Measurements from ENCODE around the gene GIMD1. TPM values are rescaled to one million over a fixed set of nuclear protein-coding genes. Genes with fewer than 3 reads are reported as not detected.
A peak's percentile ranks its signal among the peaks of the same experiment; 100 is the strongest.

The GIMD1 gene
- total RNA-seq, 1 experiment from 2014 or later: not detected

- BruUV-seq (replicated peaks): no TSS peak
Measured at GRCh38 chr4:106338671-106339070, 29.9 kb downstream of the GIMD1 start.

GRCh38 chr4:106337916-106338315 lies 30.7 kb downstream of the GIMD1 start:
- no peak overlapping the region for H3K4me2 ChIP-seq
- TF ChIP-seq CTCF (conservative IDR thresholded peaks at IDR 0.05) (no peak), EZH2 (IDR thresholded peaks at IDR 0.05; ENCODE audit: low read depth) (no peak)
- TSS peak; percentile 21 for BruUV-seq (replicated peaks)

More at GRCh38 chr4:106338671-106339070, 29.9 kb downstream of the GIMD1 start:
- H3K27ac ChIP-seq: no peak overlapping the region
- H3K4me3 ChIP-seq: no peak overlapping the region
- DNase-seq: no peak
- intact Hi-C loops (cut with micrococcal nuclease; ENCODE audit: unreplicated experiment): no loop called here
- CTCF ChIA-PET: no interaction called here
- H2AFZ ChIP-seq: no peak overlapping the region
- H3K4me1 ChIP-seq (replicated peaks; ENCODE audit: insufficient read depth): no peaks in the 10 kb centered on the region
- 0 out of 2 replicates have a peak, but pooled peaks cover 2% of the 10 kb centered on the region for H4K20me1 ChIP-seq (ENCODE audit: insufficient read depth)
- no peaks in the 10 kb centered on the region for H3K27me3 ChIP-seq (ENCODE audit: insufficient read depth, low read depth)
- POLR2A ChIA-PET (ENCODE audit: unreplicated experiment): no interaction called here
- H3K36me3 ChIP-seq (ENCODE audit: low read depth): peaks cover 7% of the 10 kb centered on the region; the same call in 1 of the 2 replicates
- no peak overlapping the region for H3K4me2 ChIP-seq
- TF ChIP-seq CTCF (conservative IDR thresholded peaks at IDR 0.05) (no peak), EZH2 (IDR thresholded peaks at IDR 0.05; ENCODE audit: low read depth) (no peak)
- no peaks in the 10 kb centered on the region for H3K9me3 ChIP-seq (ENCODE audit: insufficient read depth, low read depth)
- no peaks in the 10 kb centered on the region for H3K9me2 ChIP-seq (ENCODE audit: insufficient read depth)
- H3K79me2 ChIP-seq (ENCODE audit: low read depth): 0 out of 2 replicates have a peak, but pooled peaks cover 6% of the 10 kb centered on the region
- no peaks in the 10 kb centered on the region for H3F3A ChIP-seq (ENCODE audit: insufficient read depth, low read depth)

DNA sequence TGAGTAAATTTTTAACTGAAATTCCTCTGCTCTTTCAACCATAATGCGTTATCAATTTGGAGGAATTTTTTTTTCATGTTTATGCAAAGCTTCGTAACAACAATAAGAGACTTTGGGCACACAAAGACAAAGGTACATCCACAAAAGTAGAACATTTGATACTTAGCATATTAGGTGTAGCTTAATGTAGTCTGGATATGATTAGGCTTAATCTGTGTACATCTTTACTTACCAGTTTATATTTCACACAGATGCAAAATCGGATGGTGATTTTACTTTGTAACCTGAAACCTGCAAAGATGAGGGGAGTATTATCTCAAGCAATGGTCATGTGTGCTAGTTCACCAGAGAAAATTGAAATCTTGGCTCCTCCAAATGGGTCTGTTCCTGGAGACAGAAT lies 32.0 kb downstream of the GIMD1 start:
- no peaks in the 10 kb centered on the region for H3F3A ChIP-seq (ENCODE audit: insufficient read depth, low read depth)
- DNase-seq: no peak
- no peaks in the 10 kb centered on the region for H3K9me2 ChIP-seq (ENCODE audit: insufficient read depth)
- ChIA-PET POLR2A (ENCODE audit: unreplicated experiment) (no interaction called here), CTCF (interaction anchor here (0.6 kb wide), 1 partner anchor 144 kb away, joined by 3 read pairs; no protein-coding TSS in a partner anchor)
- H4K20me1 ChIP-seq (ENCODE audit: insufficient read depth): 0 out of 2 replicates have a peak, but pooled peaks cover 2% of the 10 kb centered on the region
- H3K27me3 ChIP-seq (ENCODE audit: insufficient read depth, low read depth): no peaks in the 10 kb centered on the region
- H3K4me1 ChIP-seq (replicated peaks; ENCODE audit: insufficient read depth): no peaks in the 10 kb centered on the region
- intact Hi-C loops (cut with micrococcal nuclease; ENCODE audit: unreplicated experiment): no loop called here
- H3K4me2 ChIP-seq: no peak overlapping the region
- H3K27ac ChIP-seq: no peak overlapping the region
- no peak overlapping the region for H3K4me3 ChIP-seq
- peaks cover 11% of the 10 kb centered on the region for H3K36me3 ChIP-seq (ENCODE audit: low read depth)
- no peaks in the 10 kb centered on the region for H3K9me3 ChIP-seq (ENCODE audit: insufficient read depth, low read depth)
- no TSS peak for BruUV-seq (replicated peaks)
- H2AFZ ChIP-seq: no peak overlapping the region
- no peaks in the 10 kb centered on the region for H3K79me2 ChIP-seq (ENCODE audit: low read depth)
- TF ChIP-seq CTCF (conservative IDR thresholded peaks at IDR 0.05) (no peak), EZH2 (IDR thresholded peaks at IDR 0.05; ENCODE audit: low read depth) (no peak)

More at GRCh38 chr4:106337916-106338315, 30.7 kb downstream of the GIMD1 start:
- Histone ChIP-seq H4K20me1 (ENCODE audit: insufficient read depth) (0 out of 2 replicates have a peak, but pooled peaks cover 2% of the 10 kb centered on the region), H3K27me3 (ENCODE audit: insufficient read depth, low read depth) (no peaks in the 10 kb centered on the region), H2AFZ (no peak overlapping the region), H3F3A (ENCODE audit: insufficient read depth, low read depth) (no peaks in the 10 kb centered on the region), H3K4me3 (no peak overlapping the region), H3K79me2 (ENCODE audit: low read depth) (0 out of 2 replicates have a peak, but pooled peaks cover 6% of the 10 kb centered on the region), H3K9me3 (ENCODE audit: insufficient read depth, low read depth) (no peaks in the 10 kb centered on the region), H3K36me3 (ENCODE audit: low read depth) (peaks cover 11% of the 10 kb centered on the region; the same call in 1 of the 2 replicates), H3K4me1 (replicated peaks; ENCODE audit: insufficient read depth) (no peaks in the 10 kb centered on the region), H3K27ac (no peak overlapping the region), H3K9me2 (ENCODE audit: insufficient read depth) (no peaks in the 10 kb centered on the region)
- no peak for DNase-seq
- ChIA-PET CTCF (no interaction called here), POLR2A (ENCODE audit: unreplicated experiment) (no interaction called here)
- intact Hi-C loops (cut with micrococcal nuclease; ENCODE audit: unreplicated experiment): no loop called here
